Colonic mucosa (tissue), 4 donors: ENCODE data around the gene GSK3B. TPM values are rescaled to one million over a fixed set of nuclear protein-coding genes. Genes with fewer than 3 reads are reported as not detected.

Experiments used
- DNase-seq: peaks from one replicate; pipeline ENCODE4 v3.0.0-alpha.2; 2020
- H3K27ac ChIP-seq: fragments of 200-600 bp; one replicate; pipeline ENCODE4 v1.8.0; 2021
- H3K27me3 ChIP-seq: fragments of 200-600 bp; one replicate; pipeline ENCODE4 v1.8.0; 2021
- H3K36me3 ChIP-seq: fragments of 200-600 bp; one replicate; pipeline ENCODE4 v1.8.0; 2021
- H3K4me1 ChIP-seq: fragments of 200-600 bp; one replicate; pipeline ENCODE4 v1.8.0; 2021; ENCODE audit warnings: mild to moderate bottlenecking
- H3K4me3 ChIP-seq: fragments of 200-600 bp; one replicate; pipeline ENCODE4 v1.8.0; 2021
- H3K9ac ChIP-seq, 2 donors: one replicate each; pipeline ENCODE4 v1.7.0; 2013; ENCODE audit warnings: control low read depth in 2 of 2, low read depth in 2 of 2, low read length in 2 of 2
- H3K9me3 ChIP-seq: fragments of 200-600 bp; one replicate; pipeline ENCODE4 v1.8.0; 2021
- CTCF ChIP-seq: fragments of 200-600 bp; IDR thresholded peaks from one replicate; pipeline ENCODE4 v1.8.0; 2022; ENCODE audit warnings: antibody characterized with exemption, mild to moderate bottlenecking
- intact Hi-C: fragments of 100-400 bp; cut with DNase I; formaldehyde crosslinking; loops from one replicate; pipeline ENCODE4 v1.14.1; 2022
- total RNA-seq, 2 donors: library from RNA; stranded (reverse); fragmentation: NEBNext Ultra II Directional in 1 of 2; extraction: Animal tissue kit (Norgen Biotek cat#: 25700) in 1 of 2; gene quantifications; one replicate each; pipeline ENCODE4 v1.2.1, GENCODE V29; 2021
- donor health status: healthy.
- donor health status: DM: no; HTN: no; CAD: no.
- donor health status: DM: no; HTN: no; CAD: no.

The GSK3B gene
- total RNA-seq, 2 donors from 2014 or later = 34.4 to 43.6 TPM

- peaks cover 5% of the 10 kb centered on the region for H3K4me1 ChIP-seq
- no peak overlapping the region for H3K27ac ChIP-seq
- TF ChIP-seq CTCF = no peak
- no peaks in the 10 kb centered on the region for H3K36me3 ChIP-seq
- no peak for DNase-seq
- intact Hi-C loops = no loop called here
- no peak overlapping the region for H3K4me3 ChIP-seq
- H3K9ac ChIP-seq = no peak overlapping the region
- no peaks in the 10 kb centered on the region for H3K27me3 ChIP-seq
- H3K9me3 ChIP-seq = no peaks in the 10 kb centered on the region
These were observed 27.2 kb downstream of the GSK3B start for GRCh38 chr3:120067083-120067482.

GRCh38 chr3:120066634-120067033, 27.6 kb downstream of the GSK3B start:
- H3K27ac ChIP-seq = no peak overlapping the region
- H3K27me3 ChIP-seq = no peaks in the 10 kb centered on the region
- intact Hi-C loops = no loop called here
- H3K4me1 ChIP-seq = peaks cover 5% of the 10 kb centered on the region
- no peak for DNase-seq
- TF ChIP-seq CTCF = no peak
- no peaks in the 10 kb centered on the region for H3K9me3 ChIP-seq
- H3K9ac ChIP-seq = no peak overlapping the region
- H3K4me3 ChIP-seq = no peak overlapping the region
- H3K36me3 ChIP-seq = no peaks in the 10 kb centered on the region

- Histone ChIP-seq H3K9me3 (no peaks in the 10 kb centered on the region), H3K27ac (no peak overlapping the region), H3K36me3 (no peaks in the 10 kb centered on the region), H3K4me3 (no peak overlapping the region), H3K9ac (no peak overlapping the region), H3K27me3 (no peaks in the 10 kb centered on the region), H3K4me1 (no peaks in the 10 kb centered on the region)
- no peak for DNase-seq
- intact Hi-C loops = no loop called here
- TF ChIP-seq CTCF = no peak
These were observed 29.6 kb downstream of the GSK3B start for GRCh38 chr3:120064641-120065040.

GRCh38 chr3:120062474-120062873, 31.8 kb downstream of the GSK3B start:
- intact Hi-C loops = no loop called here

GRCh38 chr3:120059081-120059864, 35.0 kb downstream of the GSK3B start:
- no peak for DNase-seq
- H3K36me3 ChIP-seq = no peaks in the 10 kb centered on the region
- no peak overlapping the region for H3K4me3 ChIP-seq
- H3K27me3 ChIP-seq = no peaks in the 10 kb centered on the region
- TF ChIP-seq CTCF = no peak
- intact Hi-C loops = no loop called here
- H3K27ac ChIP-seq = no peak overlapping the region
- H3K9me3 ChIP-seq = no peaks in the 10 kb centered on the region
- H3K4me1 ChIP-seq = no peaks in the 10 kb centered on the region
- H3K9ac ChIP-seq = no peak overlapping the region

More at GRCh38 chr3:120062474-120062873, 31.8 kb downstream of the GSK3B start:
- H3K36me3 ChIP-seq = no peaks in the 10 kb centered on the region
- H3K27me3 ChIP-seq = no peaks in the 10 kb centered on the region
- H3K27ac ChIP-seq = no peak overlapping the region
- H3K4me1 ChIP-seq = no peaks in the 10 kb centered on the region
- H3K4me3 ChIP-seq = no peak overlapping the region
- H3K9ac ChIP-seq = no peak overlapping the region
- H3K9me3 ChIP-seq = no peaks in the 10 kb centered on the region
- no peak for TF ChIP-seq CTCF
- no peak for DNase-seq
